NK-92 treated with Interleukin-12 subunit alpha and Interleukin-12 subunit beta, amount 100 ng/mL, for 24 hours (cell line): ENCODE results near the gene TCF4.

ENCODE experiments used
- DNase-seq: peaks from one replicate; lab custom pipeline; 2025; lab: John Stamatoyannopoulos, UW

Gene TCF4

DNA sequence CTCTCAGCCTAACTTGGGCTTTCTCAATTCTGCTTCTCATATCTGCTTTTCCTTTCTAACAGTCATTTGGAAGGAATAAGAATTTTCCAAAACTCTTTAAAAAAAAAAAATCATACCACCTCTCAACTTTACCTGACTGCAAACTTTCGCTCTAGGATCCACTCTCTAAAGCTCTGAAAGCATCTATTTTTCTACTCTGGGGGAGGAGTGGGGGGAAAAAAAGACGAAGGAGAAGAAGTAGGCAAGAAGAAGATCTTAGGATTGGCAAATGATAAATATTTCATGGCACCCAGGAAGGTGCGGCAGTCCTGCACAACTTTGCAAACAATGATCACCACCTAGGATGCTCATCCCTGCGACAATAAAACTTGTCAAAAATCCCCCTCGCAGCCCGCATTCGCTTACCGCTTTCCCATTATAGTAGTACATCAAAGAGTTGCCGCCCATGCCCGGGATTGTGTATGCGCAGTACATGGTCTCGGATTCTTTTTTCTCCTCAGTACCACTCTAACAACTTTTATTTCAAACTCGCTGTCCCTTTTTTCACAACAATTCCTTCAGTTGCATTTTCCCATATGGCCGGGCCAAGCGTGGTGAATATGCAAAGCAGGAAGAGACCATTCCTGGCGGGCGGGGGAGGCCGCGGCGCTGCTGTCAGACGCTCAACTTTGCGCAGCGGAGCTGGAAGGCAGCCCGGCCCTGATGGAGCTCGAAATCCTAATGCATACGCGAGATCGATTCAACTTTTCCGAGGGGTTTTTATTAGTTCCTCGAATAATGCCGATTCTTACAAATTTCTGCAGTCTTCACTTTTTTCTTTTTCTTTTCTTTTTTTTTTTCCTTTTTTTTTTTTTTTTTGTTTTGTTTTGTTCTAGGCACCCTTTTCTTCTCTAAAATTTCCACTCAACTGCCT is 266.5 kb downstream of the TCF4 start:
- no peak for DNase-seq

GRCh38 chr18:55320424-55321264 is 267.3 kb downstream of the TCF4 start:
- DNase-seq = no peak

GRCh38 chr18:55319459-55320193 is 268.4 kb downstream of the TCF4 start:
- no peak for DNase-seq

- no peak for DNase-seq
These were observed 269.0 kb downstream of the TCF4 start for GRCh38 chr18:55318951-55319441.

GRCh38 chr18:55317864-55318263 is 270.1 kb downstream of the TCF4 start:
- no peak for DNase-seq

GRCh38 chr18:55317324-55317723 is 270.7 kb downstream of the TCF4 start:
- no peak for DNase-seq

DNA sequence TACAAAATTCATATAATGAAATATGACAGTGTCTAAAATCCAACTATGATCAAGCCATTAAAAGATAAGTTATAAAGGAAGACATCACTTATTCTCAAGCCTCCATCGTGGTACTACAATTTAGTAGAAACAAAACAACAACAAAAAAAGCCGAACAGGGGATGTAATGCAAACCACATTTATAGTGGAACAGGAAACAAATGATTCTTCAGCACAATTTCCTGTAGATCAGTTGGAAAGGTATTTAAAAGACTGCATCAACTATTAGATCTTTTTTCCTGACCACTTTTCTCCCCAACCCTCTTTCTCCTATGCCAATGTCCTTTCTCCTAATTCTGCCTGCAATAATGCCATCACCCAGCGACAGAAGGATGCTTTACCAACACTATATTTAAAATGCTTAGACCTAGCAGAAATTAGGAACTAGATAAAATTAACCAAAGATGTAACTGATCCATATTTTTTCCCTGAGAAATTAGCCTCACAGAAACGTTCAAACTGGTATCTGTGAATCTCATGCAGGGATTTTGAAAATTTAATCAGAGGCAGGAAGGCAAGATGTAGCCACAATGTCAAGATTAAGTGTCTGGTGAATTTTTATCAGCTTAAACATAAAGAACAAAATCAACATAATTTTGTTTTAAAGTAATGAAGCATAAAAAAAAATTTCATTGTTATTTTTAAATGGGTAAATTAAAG is 271.4 kb downstream of the TCF4 start:
- DNase-seq = no peak

GRCh38 chr18:55314615-55315237 is 273.3 kb downstream of the TCF4 start:
- no peak for DNase-seq

DNA sequence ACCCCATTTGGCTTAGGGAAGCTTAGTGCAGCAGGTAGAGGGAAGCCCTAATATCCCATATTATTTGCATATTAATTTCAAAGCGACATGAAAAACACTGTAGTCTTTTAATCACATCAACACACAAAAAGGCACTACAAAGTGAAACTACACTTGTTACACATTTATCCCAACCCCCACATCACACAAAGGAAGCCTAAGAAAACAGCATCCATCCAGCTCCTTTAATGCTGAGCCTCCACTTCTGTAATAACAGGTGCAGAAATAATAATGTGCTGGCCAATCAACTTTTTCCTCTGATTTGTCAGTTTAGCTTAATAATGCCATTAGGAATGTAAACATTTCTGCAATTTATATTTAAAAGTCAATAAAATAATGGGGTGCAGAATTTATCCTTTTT is 274.0 kb downstream of the TCF4 start:
- no peak for DNase-seq

- no peak for DNase-seq
These were observed 277.1 kb downstream of the TCF4 start for GRCh38 chr18:55310863-55311262.

GRCh38 chr18:55310044-55310676 is 277.8 kb downstream of the TCF4 start:
- no peak for DNase-seq

DNA sequence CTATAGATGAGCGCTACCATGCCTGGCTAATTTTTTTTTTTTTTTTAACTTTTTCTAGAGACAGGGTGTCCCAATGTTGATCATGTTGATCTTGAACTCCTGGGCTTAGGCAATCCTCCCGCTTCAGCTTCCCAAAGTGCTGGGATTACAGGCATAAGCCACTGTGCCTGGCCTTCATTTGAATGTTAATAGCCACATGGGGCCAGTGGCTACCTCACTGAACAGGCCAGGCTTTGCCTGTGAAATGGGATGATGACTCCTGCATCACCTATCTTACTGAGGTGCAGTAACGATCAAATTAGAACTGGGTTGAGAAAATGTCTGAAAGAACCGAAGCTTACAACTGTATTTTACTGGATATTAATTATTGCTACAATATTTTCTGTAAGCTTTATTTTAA is 278.7 kb downstream of the TCF4 start:
- no peak for DNase-seq

DNA sequence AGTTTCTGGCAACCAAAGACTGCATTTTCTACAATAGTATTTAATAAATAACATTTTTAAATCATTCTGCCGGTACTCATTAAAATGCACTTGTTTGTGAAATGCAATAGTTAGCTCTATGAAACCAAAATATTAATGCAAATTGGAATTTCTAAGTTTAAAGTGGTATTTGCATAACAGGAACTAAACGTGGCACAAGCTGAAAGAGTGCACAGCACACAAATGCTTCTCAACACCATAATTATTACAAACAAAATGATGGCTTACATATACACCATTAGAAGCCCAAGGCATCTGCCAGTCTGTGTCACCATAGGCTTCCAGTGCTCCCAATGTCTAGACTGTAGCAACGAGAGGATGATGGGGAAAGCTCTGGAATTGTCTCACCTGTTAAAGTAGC is 280.5 kb downstream of the TCF4 start:
- DNase-seq = no peak

GRCh38 chr18:55306359-55307024 is 281.5 kb downstream of the TCF4 start:
- no peak for DNase-seq

DNA sequence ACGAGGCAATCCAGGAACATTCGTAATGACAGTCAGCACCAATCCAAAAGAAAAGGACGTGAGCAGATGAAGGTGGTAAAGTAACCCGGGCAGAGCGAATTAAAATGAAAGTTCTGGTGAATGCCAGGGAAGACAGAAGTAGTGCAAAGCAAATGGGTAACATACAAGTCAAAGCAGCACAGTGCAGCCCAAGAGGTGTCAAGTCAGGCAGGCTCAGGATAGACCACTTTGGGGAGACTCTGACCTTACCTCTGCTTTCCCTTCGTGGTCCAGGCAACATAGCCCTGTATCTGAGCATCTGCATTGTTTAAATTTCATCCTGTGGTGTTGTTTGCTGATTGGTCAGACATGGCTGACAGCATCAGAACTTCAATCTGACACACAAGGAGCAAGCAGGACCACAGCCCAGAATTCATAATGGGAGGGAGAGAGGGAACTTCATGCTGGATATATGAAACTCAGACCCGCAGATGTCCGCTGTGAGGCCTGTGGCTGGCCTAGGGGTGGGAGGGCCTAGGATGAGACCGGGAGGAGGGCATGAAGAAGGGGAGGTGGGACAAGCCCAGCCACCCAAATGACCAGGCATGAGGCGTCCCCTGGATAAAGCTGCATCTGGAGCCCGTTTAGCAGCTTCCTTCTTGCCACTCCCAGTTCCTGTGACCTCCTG is 285.7 kb downstream of the TCF4 start:
- no peak for DNase-seq

DNA sequence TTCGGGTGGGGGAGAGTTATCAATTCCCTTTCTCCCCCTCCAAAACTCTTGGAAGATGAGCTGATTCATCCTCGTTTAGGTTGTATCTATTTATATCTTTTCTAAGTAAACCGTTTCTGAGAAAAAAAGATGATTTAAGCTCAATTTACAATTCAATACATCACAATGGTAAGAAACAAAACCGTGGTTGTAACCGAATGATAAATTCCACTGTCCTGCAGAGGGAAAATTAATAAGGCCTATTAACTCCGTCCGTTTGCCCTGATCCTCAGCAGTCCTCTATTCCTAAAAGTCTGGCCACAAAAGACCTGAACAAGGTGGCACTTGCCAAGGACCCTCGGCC is 286.2 kb downstream of the TCF4 start:
- no peak for DNase-seq

DNA sequence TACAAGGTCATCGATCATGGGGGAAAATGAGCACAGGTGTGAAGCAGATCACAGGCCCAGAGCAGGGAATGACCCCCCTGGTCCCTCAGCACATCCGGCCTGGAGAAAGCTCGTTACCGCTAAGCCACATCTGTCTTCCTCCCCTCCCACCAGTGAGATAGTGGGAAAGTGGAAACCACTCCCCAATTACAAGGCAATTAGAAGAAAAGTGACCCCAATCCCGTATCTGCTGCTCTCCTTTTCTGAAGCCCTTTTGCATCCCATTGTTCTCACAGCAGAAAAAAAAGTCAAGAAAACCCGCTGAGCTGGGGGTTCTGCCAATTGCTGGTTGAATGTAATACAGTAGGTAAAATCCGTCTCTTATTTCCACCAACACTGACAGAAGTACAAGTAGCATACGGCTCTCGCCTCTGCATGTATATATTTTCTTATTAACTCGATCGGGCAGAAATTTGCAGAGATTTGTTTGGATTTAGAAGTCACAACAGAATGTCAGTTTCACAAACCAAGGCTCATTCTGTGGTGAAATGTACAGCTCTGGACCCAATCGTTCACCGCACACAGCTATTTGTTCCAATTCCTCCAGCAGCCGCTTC is 287.0 kb downstream of the TCF4 start:
- DNase-seq = no peak

GRCh38 chr18:55300421-55300935 is 287.5 kb downstream of the TCF4 start:
- no peak for DNase-seq

DNA sequence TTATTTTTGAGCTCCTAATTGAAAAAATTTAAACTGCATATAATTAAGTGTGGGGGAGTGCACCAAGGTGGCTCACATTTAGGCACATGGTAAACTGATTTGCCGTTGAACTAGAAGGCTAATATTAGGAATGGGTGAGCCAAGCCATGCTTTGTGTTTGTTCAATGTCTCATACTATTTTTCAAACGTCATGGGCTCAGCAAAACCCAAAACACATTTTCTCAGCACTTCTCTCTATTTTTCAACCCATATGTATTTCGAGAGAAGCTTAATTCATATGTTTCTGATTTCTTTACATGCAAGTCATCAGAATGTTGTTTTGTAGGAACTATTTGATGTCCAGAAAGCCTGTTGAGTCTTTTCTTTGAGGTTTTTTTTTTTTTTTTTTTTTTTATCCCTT is 291.2 kb downstream of the TCF4 start:
- DNase-seq = no peak
